Sigmoid colon (tissue), 4 donors: ENCODE results near the gene OCRL.

Experiments
- CTCF ChIP-seq, 4 experiments: fragments of 450-650 bp in 3 of 4; fragments of 200-600 bp in 1 of 4; IDR thresholded peaks; one replicate each; pipeline ENCODE4 v1.5.1; 2016 to 2019; ENCODE audit warnings: antibody characterized with exemption in 4 of 4, mild to moderate bottlenecking in 3 of 4, moderate library complexity in 2 of 4
- EP300 ChIP-seq, 4 donors: sonication (generic); formaldehyde crosslinking; IDR thresholded peaks; one replicate each; pipeline ENCODE4 v1.6.1; 2017; ENCODE audit warnings: antibody characterized with exemption in 4 of 4
- POLR2A ChIP-seq, 2 donors: fragments of 450-650 bp; IDR thresholded peaks; one replicate each; pipeline ENCODE4 v1.6.1; 2016; ENCODE audit warnings: antibody characterized with exemption in 2 of 2, mild to moderate bottlenecking in 2 of 2, moderate library complexity in 2 of 2
- POLR2AphosphoS5 ChIP-seq, 4 donors: sonication (generic); formaldehyde crosslinking; IDR thresholded peaks; one replicate each; pipeline ENCODE4 v1.6.1; 2017; ENCODE audit warnings: antibody characterized with exemption in 4 of 4

DNA sequence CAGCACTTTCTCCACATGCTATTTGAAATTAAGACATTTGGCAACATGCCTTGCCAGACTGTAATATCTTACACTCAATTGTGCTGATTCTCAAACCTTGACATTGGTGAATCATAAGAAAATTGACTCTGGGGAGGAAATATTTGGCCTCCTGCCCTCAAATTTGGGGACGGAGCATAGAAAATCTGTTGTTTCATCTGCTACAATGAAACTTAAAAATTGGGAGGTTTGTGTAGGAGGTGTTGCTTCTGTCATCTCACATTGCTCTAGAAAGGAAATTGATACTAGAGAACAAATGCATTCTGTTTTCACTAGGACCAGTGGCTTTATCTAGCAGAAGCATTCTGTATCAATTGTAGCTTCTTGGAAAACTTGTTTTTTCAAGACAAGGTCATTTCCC lies 5.3 kb downstream of the OCRL start:
- TF ChIP-seq CTCF (IDR thresholded peaks at IDR 0.05) (no peak), POLR2A (IDR thresholded peaks at IDR 0.05) (no peak), POLR2AphosphoS5 (IDR thresholded peaks at IDR 0.05) (no peak), EP300 (IDR thresholded peaks at IDR 0.05) (no peak)
